HG03139 (cell line): ENCODE data around the gene POLR1C.
"Not testable (repeated sequence)": the region's sequence is repeated elsewhere in the genome, so short reads cannot be mapped to it uniquely, and the experiment has no call there.

Source experiments
- ATAC-seq: cut with Tn5 transposase; IDR thresholded peaks from one replicate; pipeline ENCODE4 v1.9.1; 2021; ENCODE audit not compliant: unreplicated experiment

POLR1C gene

GRCh38 chr6:43491750-43492661 is 24.9 kb upstream of the POLR1C start:
- no peak for ATAC-seq

GRCh38 chr6:43492673-43493072 is 24.2 kb upstream of the POLR1C start:
- no peak for ATAC-seq

GRCh38 chr6:43493230-43493629 is 23.7 kb upstream of the POLR1C start:
- ATAC-seq, result no peak

GRCh38 chr6:43493833-43494232 is 23.1 kb upstream of the POLR1C start:
- ATAC-seq, result no peak

GRCh38 chr6:43494321-43494720 is 22.6 kb upstream of the POLR1C start:
- no peak for ATAC-seq

- ATAC-seq, result no peak
Observed at GRCh38 chr6:43494766-43495165, 22.1 kb upstream of the POLR1C start.

- no peak for ATAC-seq
Observed at GRCh38 chr6:43495409-43495941, 21.4 kb upstream of the POLR1C start.

GRCh38 chr6:43496370-43497128 is 20.3 kb upstream of the POLR1C start:
- no peak for ATAC-seq

GRCh38 chr6:43497129-43497396 is 19.8 kb upstream of the POLR1C start:
- no peak for ATAC-seq

- no peak for ATAC-seq
Observed at GRCh38 chr6:43497689-43498088, 19.2 kb upstream of the POLR1C start.

GRCh38 chr6:43498291-43498690 is 18.6 kb upstream of the POLR1C start:
- not testable (repeated sequence) for ATAC-seq

- no peak for ATAC-seq
Observed at GRCh38 chr6:43499028-43499815, 17.7 kb upstream of the POLR1C start.

GRCh38 chr6:43500921-43501320 is 16.0 kb upstream of the POLR1C start:
- ATAC-seq, result no peak

- no peak for ATAC-seq
Observed at GRCh38 chr6:43502666-43503065, 14.2 kb upstream of the POLR1C start.

- ATAC-seq, result no peak
Observed at GRCh38 chr6:43503443-43503842, 13.4 kb upstream of the POLR1C start.

GRCh38 chr6:43504756-43505593 is 11.9 kb upstream of the POLR1C start:
- no peak for ATAC-seq

- ATAC-seq, result no peak
Observed at GRCh38 chr6:43505718-43506117, 11.2 kb upstream of the POLR1C start.

- no peak for ATAC-seq
Observed at GRCh38 chr6:43506171-43506570, 10.7 kb upstream of the POLR1C start.

- no peak for ATAC-seq
Observed at GRCh38 chr6:43506667-43507471, 10.0 kb upstream of the POLR1C start.
